T-cell (primary cell): ENCODE results near the gene AIG1. TPM values are rescaled to one million over a fixed set of nuclear protein-coding genes. Genes with fewer than 3 reads are reported as not detected.

ENCODE experiments used
- ATAC-seq, 4 experiments: fragments of 200-7000 bp in 3 of 4; fragments of 150-1000 bp in 1 of 4; cut with Tn5 transposase; replicated peaks in 1 of 4; 1 replicate in 3 of 4; 2 replicates in 1 of 4; pipeline ENCODE4 v1.10.0; 2021; ENCODE audit warnings: moderate library complexity in 3 of 4, mild to moderate bottlenecking in 2 of 4, moderate number of reproducible peaks in 1 of 4
- CTCF ChIA-PET, 2 donors: fragments of 300-600 bp; sonication (Branson Sonifier 250); formaldehyde crosslinking; loops; one replicate each; lab custom pipeline; 2022; ENCODE audit warnings: antibody characterized with exemption in 2 of 2; lab: Charles Lee
- POLR2A ChIA-PET, 2 donors: fragments of 300-600 bp; sonication (Branson Sonifier 250); formaldehyde crosslinking; loops; one replicate each; lab custom pipeline; 2022; ENCODE audit warnings: antibody characterized with exemption in 2 of 2; lab: Charles Lee
- DNase-seq, 35 experiments: peaks; one replicate each; pipeline versions ENCODE4 v3.0.0 to v3.0.0-alpha.2; 2013 to 2023
- H3K27ac ChIP-seq: one replicate; pipeline ENCODE4 v1.5.1; 2013; ENCODE audit warnings: low read length
- H3K27me3 ChIP-seq, 2 experiments: replicated peaks in 1 of 2; 1 replicate in 1 of 2; 2 replicates in 1 of 2; pipeline versions ENCODE4 v1.6.1 to v1.7.0; 2013; ENCODE audit warnings: low read length in 1 of 2, mixed read lengths in 1 of 2; ENCODE audit not compliant: control insufficient read depth in 2 of 2, insufficient read depth in 2 of 2; ENCODE audit errors: extremely low read depth in 1 of 2
- H3K36me3 ChIP-seq, 2 donors: 1 replicate in 1 of 2; 2 replicates in 1 of 2; pipeline versions ENCODE4 v1.6.1 to v1.7.0; 2013; ENCODE audit warnings: low read length in 1 of 2; ENCODE audit not compliant: control insufficient read depth in 2 of 2, insufficient read depth in 1 of 2; ENCODE audit errors: extremely low read depth in 1 of 2
- H3K4me1 ChIP-seq, 2 experiments: 1 replicate in 1 of 2; 2 replicates in 1 of 2; pipeline versions ENCODE4 v1.6.1 to v1.7.0; 2013; ENCODE audit warnings: low read length in 2 of 2, mixed read lengths in 1 of 2; ENCODE audit not compliant: insufficient read depth in 2 of 2, control insufficient read depth in 1 of 2; ENCODE audit errors: extremely low read depth in 1 of 2
- H3K4me3 ChIP-seq, 2 donors: 1 replicate in 1 of 2; 2 replicates in 1 of 2; pipeline versions ENCODE4 v1.5.1 to v1.7.0; 2013; ENCODE audit warnings: mild to moderate bottlenecking in 2 of 2, low read length in 1 of 2, moderate library complexity in 1 of 2; ENCODE audit not compliant: control insufficient read depth in 1 of 2; ENCODE audit errors: extremely low read depth in 1 of 2
- H3K9me3 ChIP-seq: 2 replicates; pipeline ENCODE4 v1.7.0; 2013
- H3K27ac Mint-ChIP-seq, 2 donors: one replicate each; pipeline ENCODE4 v1.8.0; 2020 to 2021; ENCODE audit warnings: mild to moderate bottlenecking in 2 of 2, mixed read lengths in 2 of 2
- H3K27me3 Mint-ChIP-seq, 2 donors: one replicate each; pipeline ENCODE4 v1.8.0; 2021 to 2022; ENCODE audit warnings: mixed read lengths in 2 of 2
- H3K36me3 Mint-ChIP-seq: one replicate; pipeline ENCODE4 v1.8.0; 2021; ENCODE audit warnings: mixed read lengths
- H3K4me1 Mint-ChIP-seq, 3 donors: one replicate each; pipeline ENCODE4 v1.8.0; 2020 to 2022; ENCODE audit warnings: mixed read lengths in 3 of 3, mild to moderate bottlenecking in 1 of 3
- H3K4me3 Mint-ChIP-seq, 3 donors: one replicate each; pipeline ENCODE4 v1.8.0; 2020 to 2022; ENCODE audit warnings: mild to moderate bottlenecking in 3 of 3, mixed read lengths in 3 of 3, moderate library complexity in 3 of 3
- H3K9me3 Mint-ChIP-seq, 3 donors: one replicate each; pipeline ENCODE4 v1.8.0; 2020 to 2022; ENCODE audit warnings: mixed read lengths in 3 of 3
- WGBS: methylation state at CpG from one replicate; pipeline ENCODE4 v1.1.5; 2013; ENCODE audit warnings: missing lambda C conversion rate; ENCODE audit not compliant: insufficient coverage; 5-methylcytosine and 5-hydroxymethylcytosine counted together
- total RNA-seq, 35 experiments: library from RNA in 6 of 35; stranded (reverse) in 6 of 35; fragments of 120-200 nt in 1 of 35; gene quantifications; one replicate each; pipeline versions ENCODE4 v1.2.1 to v1.2.4 and lab custom pipeline; 2013 to 2026

Gene AIG1
- total RNA-seq, 5 donors from 2014 or later (not counting 1 experiment from before 2014, with no cell fraction given), result 6.0 to 13.4 (median 7.6) TPM

- no peak overlapping the region for H3K4me3 Mint-ChIP-seq
- WGBS, result 100% methylated on average over 1 of the region's 13 CpGs
- H3K4me1 Mint-ChIP-seq, result no peaks in the 10 kb centered on the region
Measured at GRCh38 chr6:143283887-143284645, 223.4 kb downstream of the AIG1 start.

GRCh38 chr6:143286251-143286795, 225.6 kb downstream of the AIG1 start:
- Histone ChIP-seq H3K4me3 (no peak overlapping the region), H3K27me3 (no peaks in the 10 kb centered on the region), H3K4me1 (no peaks in the 10 kb centered on the region), H3K27ac (no peak overlapping the region), H3K36me3 (no peaks in the 10 kb centered on the region), H3K9me3 (no peaks in the 10 kb centered on the region)
- ATAC-seq (no peak), DNase-seq (no peak)
- no peaks in the 10 kb centered on the region for H3K4me1 Mint-ChIP-seq
- no peaks in the 10 kb centered on the region for H3K9me3 Mint-ChIP-seq
- H3K36me3 Mint-ChIP-seq, result peaks cover 18% of the 10 kb centered on the region
- H3K27me3 Mint-ChIP-seq, result no peaks in the 10 kb centered on the region
- no peak overlapping the region for H3K4me3 Mint-ChIP-seq
- WGBS, result 100% methylated on average over 3 of the region's 5 CpGs
- ChIA-PET CTCF (no interaction called here), POLR2A (no interaction called here)
- no peak overlapping the region for H3K27ac Mint-ChIP-seq

More at GRCh38 chr6:143283887-143284645, 223.4 kb downstream of the AIG1 start:
- no peak overlapping the region for H3K27ac ChIP-seq
- H3K36me3 ChIP-seq, result no peaks in the 10 kb centered on the region
- H3K4me3 ChIP-seq, result no peak overlapping the region
- Mint-ChIP-seq H3K27me3 (no peaks in the 10 kb centered on the region), H3K27ac (no peak overlapping the region), H3K9me3 (no peaks in the 10 kb centered on the region), H3K36me3 (peaks cover 18% of the 10 kb centered on the region)
- DNase-seq (no peak), ATAC-seq (no peak)
- no peaks in the 10 kb centered on the region for H3K4me1 ChIP-seq
- ChIA-PET CTCF (no interaction called here), POLR2A (no interaction called here)
- no peaks in the 10 kb centered on the region for H3K9me3 ChIP-seq
- no peaks in the 10 kb centered on the region for H3K27me3 ChIP-seq

- Histone ChIP-seq H3K4me1 (no peaks in the 10 kb centered on the region), H3K27ac (no peak overlapping the region), H3K9me3 (no peaks in the 10 kb centered on the region), H3K36me3 (no peaks in the 10 kb centered on the region), H3K27me3 (no peaks in the 10 kb centered on the region), H3K4me3 (no peak overlapping the region)
- ChIA-PET POLR2A (no interaction called here), CTCF (no interaction called here)
- H3K4me1 Mint-ChIP-seq, result no peaks in the 10 kb centered on the region
- no peaks in the 10 kb centered on the region for H3K9me3 Mint-ChIP-seq
- no peak overlapping the region for H3K27ac Mint-ChIP-seq
- peaks cover 20% of the 10 kb centered on the region for H3K36me3 Mint-ChIP-seq
- H3K4me3 Mint-ChIP-seq, result no peak overlapping the region
- DNase-seq (no peak), ATAC-seq (no peak)
- no CpG with 5 or more reads among the region's 1 CpG for WGBS
- H3K27me3 Mint-ChIP-seq, result no peaks in the 10 kb centered on the region
Measured at GRCh38 chr6:143288923-143289322, 228.2 kb downstream of the AIG1 start.

- H3K27ac Mint-ChIP-seq, result no peak overlapping the region
- Histone ChIP-seq H3K4me3 (no peak overlapping the region), H3K27ac (no peak overlapping the region), H3K27me3 (no peaks in the 10 kb centered on the region), H3K9me3 (no peaks in the 10 kb centered on the region), H3K36me3 (no peaks in the 10 kb centered on the region), H3K4me1 (no peaks in the 10 kb centered on the region)
- 95% methylated on average over 5 of the region's 7 CpGs for WGBS
- H3K4me3 Mint-ChIP-seq, result no peak overlapping the region
- ChIA-PET POLR2A (no interaction called here), CTCF (interaction anchor here in 1 of 2 donors (0.6 kb wide), 1 partner anchor 730 kb away, joined by 4 read pairs; no protein-coding TSS in a partner anchor)
- no peaks in the 10 kb centered on the region for H3K4me1 Mint-ChIP-seq
- H3K27me3 Mint-ChIP-seq, result no peaks in the 10 kb centered on the region
- no peak for ATAC-seq
- H3K9me3 Mint-ChIP-seq, result no peaks in the 10 kb centered on the region
- peaks cover 15% of the 10 kb centered on the region for H3K36me3 Mint-ChIP-seq
- DNase-seq, result no peak
Measured at GRCh38 chr6:143290206-143290605, 229.5 kb downstream of the AIG1 start.

GRCh38 chr6:143293523-143293922, 232.8 kb downstream of the AIG1 start:
- Mint-ChIP-seq H3K36me3 (peaks cover 2% of the 10 kb centered on the region), H3K9me3 (no peaks in the 10 kb centered on the region), H3K4me3 (no peak overlapping the region), H3K27me3 (no peaks in the 10 kb centered on the region), H3K4me1 (no peaks in the 10 kb centered on the region), H3K27ac (no peak overlapping the region)
- H3K4me3 ChIP-seq, result no peak overlapping the region
- ATAC-seq, result no peak
- POLR2A ChIA-PET, result no interaction called here
- no peaks in the 10 kb centered on the region for H3K36me3 ChIP-seq
- H3K4me1 ChIP-seq, result no peaks in the 10 kb centered on the region
- no peak overlapping the region for H3K27ac ChIP-seq
- DNase-seq, result no peak
- H3K27me3 ChIP-seq, result no peaks in the 10 kb centered on the region
- CTCF ChIA-PET, result no interaction called here
- H3K9me3 ChIP-seq, result no peaks in the 10 kb centered on the region

GRCh38 chr6:143294265-143294860, 233.7 kb downstream of the AIG1 start:
- H3K9me3 Mint-ChIP-seq, result no peaks in the 10 kb centered on the region
- H3K4me1 Mint-ChIP-seq, result no peaks in the 10 kb centered on the region
- Histone ChIP-seq H3K9me3 (no peaks in the 10 kb centered on the region), H3K4me1 (no peaks in the 10 kb centered on the region), H3K27ac (no peak overlapping the region), H3K36me3 (no peaks in the 10 kb centered on the region), H3K27me3 (no peaks in the 10 kb centered on the region), H3K4me3 (no peak overlapping the region)
- ChIA-PET CTCF (no interaction called here), POLR2A (no interaction called here)
- no peaks in the 10 kb centered on the region for H3K27me3 Mint-ChIP-seq
- no peak overlapping the region for H3K27ac Mint-ChIP-seq
- WGBS, result 100% methylated on average over 1 of the region's 1 CpG
- ATAC-seq, result no peak
- peaks cover 2% of the 10 kb centered on the region for H3K36me3 Mint-ChIP-seq
- no peak overlapping the region for H3K4me3 Mint-ChIP-seq
- DNase-seq, result no peak
